Heart left ventricle (tissue), 13 donors: ENCODE results near the gene RPL18.

Experiments used
- CTCF ChIP-seq, 12 donors: fragments of 200-600 bp; sonication (generic) in 4 of 12; IDR thresholded peaks; one replicate each; pipeline versions ENCODE4 v1.5.0 to v1.8.0; 2018 to 2022; ENCODE audit warnings: antibody characterized with exemption in 12 of 12, mild to moderate bottlenecking in 5 of 12
- POLR2A ChIP-seq, 2 donors: fragments of 450-650 bp; IDR thresholded peaks; one replicate each; pipeline ENCODE4 v1.6.1; 2017; ENCODE audit warnings: antibody characterized with exemption in 2 of 2, mild to moderate bottlenecking in 2 of 2, moderate library complexity in 2 of 2
- donor health status: ischemic (EF 13 %, LVEDD 7.1; RV severe dilation, severe dysfunction).
- donor health status: DM: no; HTN: yes; CAD: no.
- donor health status: DM: no; HTN: no; CAD: no.
- donor health status: ischemic (EF 25% LVEDD 6.9; RV normal size, moderate dysfunction).
- donor health status: ischemic (EF 25% LVEDD 5.7; RV mildly dilated, moderate dysfunction).
- donor health status: ischemic (EF 35%, LVEDD 5.7; RV mildly dilated, moderate dysfunction).
- donor health status: nonischemic (EF 11% LVEDD 7.7; RV severe dilation, severe dysfunction).
- donor health status: DM: yes; HTN: yes; CAD: no.
- donor health status: PGD.
- donor health status: ischemic (EF 29% LVEDD 5.4; RV normal size, mild dysfunction).
- donor health status: nonischemic (EF 23%, LVEDD 6.1; RV moderate dilation, normal function).

- TF ChIP-seq POLR2A (IDR thresholded peaks at IDR 0.05): no peak
- no peak for TF ChIP-seq CTCF (IDR thresholded peaks at IDR 0.05)
Observed at GRCh38 chr19:48618278-48618915, 581 bp downstream of the RPL18 start.
